22Rv1 (cell line): Measurements from ENCODE around the gene LDB3.

Source experiments
- H3K27ac ChIP-seq: fragments of 450-650 bp; 2 replicates; pipeline ENCODE4 v1.5.1; 2017
- CTCF ChIP-seq: fragments of 450-650 bp; IDR thresholded peaks from 2 replicates; pipeline ENCODE4 v1.5.1; 2017; ENCODE audit warnings: mild to moderate bottlenecking
- ZFX ChIP-seq: fragments of 450-650 bp; IDR thresholded peaks from 2 replicates; pipeline ENCODE4 v1.6.1; 2017; ENCODE audit warnings: antibody characterized with exemption, borderline replicate concordance

LDB3 gene

GRCh38 chr10:86657396-86658011 is 10.8 kb upstream of the LDB3 start:
- no peak for TF ChIP-seq ZFX
- TF ChIP-seq CTCF, result no peak
- H3K27ac ChIP-seq, result no peak overlapping the region

- TF ChIP-seq CTCF (no peak), ZFX (no peak)
- H3K27ac ChIP-seq, result no peak overlapping the region
These were observed 10.0 kb upstream of the LDB3 start for GRCh38 chr10:86658261-86658741.

GRCh38 chr10:86658751-86659150 is 9.6 kb upstream of the LDB3 start:
- no peak overlapping the region for H3K27ac ChIP-seq
- no peak for TF ChIP-seq ZFX
- TF ChIP-seq CTCF, result no peak

GRCh38 chr10:86659161-86659691 is 9.1 kb upstream of the LDB3 start:
- TF ChIP-seq ZFX, result no peak
- no peak for TF ChIP-seq CTCF
- no peak overlapping the region for H3K27ac ChIP-seq

GRCh38 chr10:86659721-86660453 is 8.4 kb upstream of the LDB3 start:
- TF ChIP-seq CTCF (no peak), ZFX (no peak)
- no peak overlapping the region for H3K27ac ChIP-seq

- TF ChIP-seq ZFX (no peak), CTCF (no peak)
These were observed 6.9 kb upstream of the LDB3 start for GRCh38 chr10:86661161-86662025.

More at GRCh38 chr10:86661161-86662025, 6.9 kb upstream of the LDB3 start:
- H3K27ac ChIP-seq, result no peak overlapping the region
